ENCODE data around the gene ADGRF5.

ADGRF5 gene

DNA sequence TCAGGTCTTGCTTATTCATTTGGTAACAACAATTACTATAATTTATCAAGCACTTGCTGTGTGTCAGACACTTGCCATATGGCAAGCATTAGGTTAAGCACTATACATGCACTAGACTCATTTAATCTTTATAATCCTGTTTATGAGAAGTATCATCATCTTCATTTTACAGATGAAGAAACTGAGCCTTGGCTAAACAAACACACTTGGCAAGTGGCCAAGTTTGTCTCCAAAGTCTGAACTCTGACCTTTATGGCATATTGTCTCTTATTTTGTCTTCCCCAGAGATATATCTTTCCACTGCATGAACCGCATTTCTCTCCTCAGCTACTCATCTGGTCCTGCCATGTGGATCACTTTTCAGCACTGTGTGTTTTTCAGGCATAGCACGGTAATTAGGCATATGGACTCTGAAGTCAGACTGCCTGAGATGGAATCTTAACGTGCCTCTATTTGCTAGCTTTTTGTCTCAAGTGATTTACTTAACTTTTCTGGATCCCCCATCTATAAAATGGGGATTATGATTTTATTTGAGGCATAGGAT is 4.7 kb downstream of the ADGRF5 start:
- no peaks in the 10 kb centered on the region for H3K36me3 Mint-ChIP-seq
- H3K27ac Mint-ChIP-seq = no peak overlapping the region
- peaks cover 6% of the 10 kb centered on the region for H3K27me3 Mint-ChIP-seq
- no peak for ATAC-seq (ENCODE audit: low read depth)
- H3K4me1 Mint-ChIP-seq = no peaks in the 10 kb centered on the region
- no peak overlapping the region for H3K4me3 Mint-ChIP-seq
- DNase-seq (ENCODE audit: low spot score in 2 of 2) = no peak
- no peaks in the 10 kb centered on the region for H3K9me3 Mint-ChIP-seq

DNA sequence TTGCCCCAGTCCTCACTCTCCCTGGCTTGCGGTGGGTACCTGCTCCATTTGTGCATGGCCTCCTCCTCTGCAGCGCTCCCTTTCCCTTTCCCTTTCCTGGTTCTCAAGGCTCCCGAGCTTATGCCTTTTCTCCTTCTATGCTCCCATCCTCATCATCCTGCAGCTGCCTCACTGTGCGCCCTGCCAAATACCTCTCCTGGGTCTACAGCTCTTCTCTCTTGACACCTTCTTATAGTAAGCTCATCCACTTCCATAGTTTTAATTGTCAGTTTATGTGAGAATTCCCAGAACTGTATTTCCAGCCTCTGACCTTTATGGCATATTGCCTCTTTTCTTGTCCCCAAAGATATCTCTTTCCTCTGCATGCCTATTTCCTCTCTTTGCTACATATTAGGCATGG is 5.9 kb downstream of the ADGRF5 start:
- peaks cover 5% of the 10 kb centered on the region for H3K27me3 Mint-ChIP-seq
- DNase-seq (ENCODE audit: low spot score in 2 of 2) (no peak), ATAC-seq (ENCODE audit: low read depth) (no peak)
- no peak overlapping the region for H3K27ac Mint-ChIP-seq
- H3K4me1 Mint-ChIP-seq = no peaks in the 10 kb centered on the region
- no peak overlapping the region for H3K4me3 Mint-ChIP-seq
- H3K9me3 Mint-ChIP-seq = no peaks in the 10 kb centered on the region
- H3K36me3 Mint-ChIP-seq = no peaks in the 10 kb centered on the region

DNA sequence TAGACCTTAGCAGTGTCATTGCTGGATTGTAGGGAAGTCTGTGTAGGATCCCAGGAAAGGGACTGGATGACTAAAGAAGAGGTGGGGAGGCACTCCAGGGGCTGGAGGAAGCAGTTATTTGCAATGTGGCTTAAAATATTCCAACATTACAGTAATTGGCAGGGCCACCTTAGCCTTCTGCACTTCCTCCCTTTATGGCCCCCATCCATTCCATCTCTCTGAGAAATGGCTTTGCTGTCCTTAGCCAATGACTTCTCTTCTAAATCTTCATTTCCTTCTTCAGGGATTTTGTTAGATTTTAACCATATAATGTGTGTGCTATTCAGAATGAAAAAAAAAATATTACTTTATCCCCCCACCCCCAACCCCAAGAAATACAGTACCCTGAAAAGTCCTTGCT is 6.4 kb downstream of the ADGRF5 start:
- no peaks in the 10 kb centered on the region for H3K9me3 Mint-ChIP-seq
- H3K27ac Mint-ChIP-seq = no peak overlapping the region
- no peaks in the 10 kb centered on the region for H3K4me1 Mint-ChIP-seq
- DNase-seq (ENCODE audit: low spot score in 2 of 2) = no peak
- no peak overlapping the region for H3K4me3 Mint-ChIP-seq
- ATAC-seq (ENCODE audit: low read depth) = no peak
- H3K27me3 Mint-ChIP-seq = peaks cover 5% of the 10 kb centered on the region
- H3K36me3 Mint-ChIP-seq = no peaks in the 10 kb centered on the region

- Mint-ChIP-seq H3K27me3 (peaks cover 5% of the 10 kb centered on the region), H3K4me1 (no peaks in the 10 kb centered on the region), H3K9me3 (no peaks in the 10 kb centered on the region), H3K4me3 (no peak overlapping the region), H3K27ac (no peak overlapping the region), H3K36me3 (no peaks in the 10 kb centered on the region)
- ATAC-seq (ENCODE audit: low read depth) = no peak
- no peak for DNase-seq (ENCODE audit: low spot score in 2 of 2)
Measured at GRCh38 chr6:46914279-46914810, 7.4 kb downstream of the ADGRF5 start.

- H3K27ac Mint-ChIP-seq = no peak overlapping the region
Measured at GRCh38 chr6:46909371-46909770, 12.4 kb downstream of the ADGRF5 start.

DNA sequence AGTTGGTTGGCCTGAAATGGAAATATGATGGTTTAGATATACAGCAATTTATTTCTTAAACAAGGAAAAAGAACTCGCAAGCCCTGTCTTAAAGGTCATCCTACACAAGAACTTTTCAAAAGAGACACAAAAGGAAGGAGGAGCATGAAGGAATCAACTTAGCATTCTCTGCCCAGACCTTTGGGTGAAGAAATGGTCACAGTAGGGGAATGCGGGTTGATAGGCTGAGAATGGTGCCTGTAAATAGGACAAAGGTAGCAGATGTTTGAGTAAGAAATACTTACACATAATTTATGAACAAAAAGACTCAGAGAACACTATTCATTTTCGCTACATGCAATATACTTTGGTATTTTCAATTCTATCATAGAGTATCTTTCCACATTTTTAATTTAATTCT is 15.0 kb downstream of the ADGRF5 start:
- H3K27ac Mint-ChIP-seq = no peak overlapping the region
- H3K4me1 Mint-ChIP-seq = no peaks in the 10 kb centered on the region
- H3K4me3 Mint-ChIP-seq = no peak overlapping the region
- H3K27me3 Mint-ChIP-seq = peaks cover 2% of the 10 kb centered on the region
- DNase-seq (ENCODE audit: low spot score in 2 of 2) = no peak
- ATAC-seq (ENCODE audit: low read depth) = no peak
- H3K36me3 Mint-ChIP-seq = no peaks in the 10 kb centered on the region
- no peaks in the 10 kb centered on the region for H3K9me3 Mint-ChIP-seq

More at GRCh38 chr6:46909371-46909770, 12.4 kb downstream of the ADGRF5 start:
- no peak for DNase-seq (ENCODE audit: low spot score in 2 of 2)
- Mint-ChIP-seq H3K27me3 (peaks cover 2% of the 10 kb centered on the region), H3K4me1 (no peaks in the 10 kb centered on the region), H3K9me3 (no peaks in the 10 kb centered on the region), H3K4me3 (no peak overlapping the region), H3K36me3 (no peaks in the 10 kb centered on the region)
- ATAC-seq (ENCODE audit: low read depth) = no peak

DNA sequence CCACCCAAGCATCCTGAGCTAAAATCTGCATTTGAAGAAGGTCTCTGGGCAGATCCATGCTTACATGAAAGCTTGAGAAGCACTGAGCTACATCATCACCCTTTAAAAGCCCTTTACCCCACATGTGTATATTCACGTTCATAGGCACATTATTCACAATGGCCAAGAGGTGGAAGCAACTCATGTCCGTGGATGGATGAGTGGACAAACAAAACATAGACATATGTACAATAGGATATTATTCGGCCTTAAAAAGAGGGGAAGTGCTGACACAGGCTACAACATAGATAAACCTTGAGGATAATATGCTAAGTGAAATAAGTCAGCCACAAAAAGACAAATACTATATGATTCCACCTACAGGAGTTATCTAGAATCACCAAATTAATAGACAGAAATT is 17.6 kb downstream of the ADGRF5 start:
- ATAC-seq (ENCODE audit: low read depth) (no peak), DNase-seq (ENCODE audit: low spot score in 2 of 2) (no peak)
- Mint-ChIP-seq H3K27me3 (peaks cover 3% of the 10 kb centered on the region), H3K4me1 (no peaks in the 10 kb centered on the region), H3K27ac (no peak overlapping the region), H3K36me3 (no peaks in the 10 kb centered on the region), H3K9me3 (no peaks in the 10 kb centered on the region), H3K4me3 (no peak overlapping the region)

DNA sequence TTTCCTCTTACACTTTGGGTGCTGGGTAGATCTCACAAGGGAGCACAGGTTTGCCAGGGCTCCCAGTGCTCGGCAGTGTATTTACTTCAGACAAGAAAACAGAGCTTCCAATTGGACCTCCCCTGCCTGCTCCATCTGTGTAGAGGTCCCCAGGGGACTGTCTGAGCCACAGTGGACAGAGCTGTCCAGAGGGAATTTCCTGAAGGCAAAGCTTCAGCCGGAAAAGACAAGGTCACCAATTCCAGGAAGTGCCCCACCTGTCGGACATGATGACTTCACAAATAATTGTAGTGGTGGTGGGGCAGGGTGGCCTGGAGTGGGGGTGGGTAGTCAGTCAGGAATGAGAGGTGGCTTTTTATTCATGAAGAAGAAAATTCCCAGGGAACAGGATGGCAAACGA is 18.6 kb downstream of the ADGRF5 start:
- Mint-ChIP-seq H3K27ac (no peak overlapping the region), H3K4me3 (no peak overlapping the region), H3K9me3 (no peaks in the 10 kb centered on the region), H3K36me3 (no peaks in the 10 kb centered on the region), H3K4me1 (no peaks in the 10 kb centered on the region), H3K27me3 (peaks cover 5% of the 10 kb centered on the region)
- no peak for DNase-seq (ENCODE audit: low spot score in 2 of 2)
- no peak for ATAC-seq (ENCODE audit: low read depth)

DNA sequence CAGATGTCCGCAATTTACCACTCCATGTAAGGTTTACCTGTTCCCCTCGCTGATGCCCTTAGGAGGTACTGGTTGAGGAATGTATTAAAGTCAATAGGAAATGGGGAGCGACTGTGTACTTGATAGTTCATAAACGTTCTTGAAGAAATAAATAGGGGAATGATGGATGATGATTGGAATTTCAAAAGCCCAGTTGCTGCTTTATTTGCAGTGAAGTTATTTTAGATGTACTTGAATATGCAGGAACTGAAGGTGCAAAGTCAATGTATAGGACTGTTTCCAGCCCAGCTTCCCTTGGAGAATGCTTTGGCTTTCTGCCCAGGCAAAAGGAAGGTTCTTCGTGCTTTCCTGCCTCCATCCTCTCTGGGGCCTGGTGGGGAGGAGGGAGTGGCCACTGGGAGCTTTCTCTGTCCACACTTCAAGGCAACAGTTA is 19.8 kb downstream of the ADGRF5 start:
- Mint-ChIP-seq H3K4me1 (no peaks in the 10 kb centered on the region), H3K27ac (no peak overlapping the region), H3K4me3 (no peak overlapping the region), H3K27me3 (peaks cover 5% of the 10 kb centered on the region), H3K36me3 (no peaks in the 10 kb centered on the region), H3K9me3 (no peaks in the 10 kb centered on the region)
- ATAC-seq (ENCODE audit: low read depth) = no peak
- no peak for DNase-seq (ENCODE audit: low spot score in 2 of 2)

DNA sequence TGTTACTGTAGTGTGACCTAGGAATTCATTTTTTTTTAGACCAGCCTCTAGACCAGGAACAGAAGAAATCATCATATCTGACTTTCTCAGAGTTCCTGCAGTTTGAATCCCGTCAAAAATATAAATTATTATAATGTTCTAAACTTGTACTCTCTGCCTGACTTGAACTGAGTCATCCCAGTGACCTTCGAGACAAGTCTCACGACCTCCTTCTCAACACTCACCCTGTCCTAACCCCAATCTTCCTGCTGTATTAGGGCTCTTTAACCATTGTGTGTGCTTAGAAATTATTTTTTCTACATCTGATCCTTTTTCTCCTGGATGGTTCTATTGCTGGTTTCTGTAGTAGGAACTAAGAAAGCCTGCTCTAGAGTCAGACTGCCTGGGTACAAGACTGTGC is 21.5 kb downstream of the ADGRF5 start:
- H3K4me1 Mint-ChIP-seq = no peaks in the 10 kb centered on the region
- no peaks in the 10 kb centered on the region for H3K36me3 Mint-ChIP-seq
- ATAC-seq (ENCODE audit: low read depth) (no peak), DNase-seq (ENCODE audit: low spot score in 2 of 2) (no peak)
- H3K27me3 Mint-ChIP-seq = peaks cover 5% of the 10 kb centered on the region
- no peak overlapping the region for H3K4me3 Mint-ChIP-seq
- no peak overlapping the region for H3K27ac Mint-ChIP-seq
- H3K9me3 Mint-ChIP-seq = no peaks in the 10 kb centered on the region

DNA sequence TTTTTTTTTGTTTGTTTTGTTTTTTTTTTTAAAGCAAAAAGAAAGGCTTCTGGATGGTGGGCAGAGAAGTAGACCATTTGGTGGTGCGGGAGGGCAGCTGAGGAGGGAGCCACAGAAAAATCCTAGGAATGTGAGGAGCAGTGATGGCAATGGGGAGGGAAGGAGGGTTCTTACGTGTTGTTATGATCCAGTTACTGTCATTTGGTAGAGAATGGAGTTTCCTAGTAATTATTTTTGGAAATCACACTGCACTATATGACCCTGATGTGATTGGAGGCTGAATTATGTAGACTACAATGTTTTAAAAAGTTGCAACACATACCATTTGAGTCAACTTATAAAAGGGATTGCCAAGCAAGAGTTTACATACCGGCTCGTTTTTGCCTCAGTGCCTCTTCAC is 22.1 kb downstream of the ADGRF5 start:
- Mint-ChIP-seq H3K4me1 (no peaks in the 10 kb centered on the region), H3K36me3 (no peaks in the 10 kb centered on the region), H3K27ac (no peak overlapping the region), H3K9me3 (no peaks in the 10 kb centered on the region), H3K27me3 (peaks cover 3% of the 10 kb centered on the region), H3K4me3 (no peak overlapping the region)
- no peak for ATAC-seq (ENCODE audit: low read depth)
- DNase-seq (ENCODE audit: low spot score in 2 of 2) = no peak

GRCh38 chr6:46898006-46898405 is 23.7 kb downstream of the ADGRF5 start:
- H3K9me3 Mint-ChIP-seq = no peaks in the 10 kb centered on the region
- DNase-seq (ENCODE audit: low spot score in 2 of 2) (no peak), ATAC-seq (ENCODE audit: low read depth) (no peak)
- no peak overlapping the region for H3K27ac Mint-ChIP-seq
- no peaks in the 10 kb centered on the region for H3K4me1 Mint-ChIP-seq
- H3K27me3 Mint-ChIP-seq = peaks cover 3% of the 10 kb centered on the region
- H3K36me3 Mint-ChIP-seq = no peaks in the 10 kb centered on the region
- no peak overlapping the region for H3K4me3 Mint-ChIP-seq

GRCh38 chr6:46896871-46897270 is 24.9 kb downstream of the ADGRF5 start:
- ATAC-seq (ENCODE audit: low read depth) (no peak), DNase-seq (ENCODE audit: low spot score in 2 of 2) (no peak)
- H3K9me3 Mint-ChIP-seq = no peaks in the 10 kb centered on the region
- H3K4me1 Mint-ChIP-seq = no peaks in the 10 kb centered on the region
- no peaks in the 10 kb centered on the region for H3K36me3 Mint-ChIP-seq
- H3K4me3 Mint-ChIP-seq = no peak overlapping the region
- H3K27ac Mint-ChIP-seq = no peak overlapping the region
- peaks cover 3% of the 10 kb centered on the region for H3K27me3 Mint-ChIP-seq

- no peak overlapping the region for H3K27ac Mint-ChIP-seq
- no peak overlapping the region for H3K4me3 Mint-ChIP-seq
- ATAC-seq (ENCODE audit: low read depth) (no peak), DNase-seq (ENCODE audit: low spot score in 2 of 2) (no peak)
- peaks cover 1% of the 10 kb centered on the region for H3K27me3 Mint-ChIP-seq
- no peaks in the 10 kb centered on the region for H3K36me3 Mint-ChIP-seq
- H3K9me3 Mint-ChIP-seq = no peaks in the 10 kb centered on the region
- no peaks in the 10 kb centered on the region for H3K4me1 Mint-ChIP-seq
Measured at GRCh38 chr6:46895930-46896329, 25.8 kb downstream of the ADGRF5 start.

- no peak overlapping the region for H3K27ac Mint-ChIP-seq
- ATAC-seq (ENCODE audit: low read depth) = no peak
- no peak for DNase-seq (ENCODE audit: low spot score in 2 of 2)
- H3K4me1 Mint-ChIP-seq = no peaks in the 10 kb centered on the region
- no peaks in the 10 kb centered on the region for H3K36me3 Mint-ChIP-seq
- no peaks in the 10 kb centered on the region for H3K9me3 Mint-ChIP-seq
- H3K27me3 Mint-ChIP-seq = peaks cover 1% of the 10 kb centered on the region
- no peak overlapping the region for H3K4me3 Mint-ChIP-seq
Measured at GRCh38 chr6:46894433-46894832, 27.3 kb downstream of the ADGRF5 start.
